HCT116 (cell line): ENCODE measurements around the gene FCHSD2. TPM values are rescaled to one million over a fixed set of nuclear protein-coding genes. Genes with fewer than 3 reads are reported as not detected.

Source experiments
- ATAC-seq: fragments of 200-7000 bp; cut with Tn5 transposase; 2 replicates; pipeline ENCODE4 v1.9.1; 2020; ENCODE audit warnings: mild to moderate bottlenecking, moderate library complexity
- BruUV-seq: library from RNA; stranded (reverse); fragments of 400-500 nt; replicated peaks from 2 replicates; lab custom pipeline; 2021; lab: Mats Ljungman, UMichigan
- CTCF ChIA-PET: fragments of 300-600 bp; sonication (Branson Sonifier 250); formaldehyde crosslinking; loops from one replicate; lab custom pipeline; 2021; ENCODE audit warnings: antibody characterized with exemption; lab: Charles Lee
- POLR2A ChIA-PET: fragments of 300-600, 350-600 bp; sonication (Branson Sonifier 250); formaldehyde crosslinking; loops from one replicate; lab custom pipeline; 2021; ENCODE audit warnings: antibody characterized with exemption; lab: Charles Lee
- RAD21 ChIA-PET, 2 experiments: fragments of 300-600 bp; sonication (Branson Sonifier 250); formaldehyde crosslinking; loops; one replicate each; lab custom pipeline; 2023; ENCODE audit warnings: low total read pairs in 2 of 2; ENCODE audit not compliant: uncharacterized antibody in 2 of 2, unreplicated experiment in 2 of 2, low non-redundant PET in 1 of 2; lab: Charles Lee
- DNase-seq: peaks from one replicate; pipeline ENCODE4 v3.0.0-alpha.2; 2010; ENCODE audit warnings: low read depth, low spot score
- H2AFZ ChIP-seq: fragments of 200-600 bp; shearing (Covaris generic), sonication (generic); 2 replicates; pipeline ENCODE4 v1.6.1; 2017; ENCODE audit warnings: low read depth, mixed run types, mixed read lengths, antibody characterized with exemption, low read length; ENCODE audit not compliant: poor library complexity, severe bottlenecking
- H3K27ac ChIP-seq: 2 replicates; pipeline ENCODE4 v1.5.1; 2012; ENCODE audit warnings: low read depth, low read length
- H3K27me3 ChIP-seq: fragments of 200-600 bp; sonication (generic); 2 replicates; pipeline ENCODE4 v1.6.1; 2016; ENCODE audit warnings: mixed run types, low read length, mixed read lengths; ENCODE audit not compliant: insufficient read depth
- H3K36me3 ChIP-seq, 2 experiments: fragments of 200-500 bp in 1 of 2; fragments of 200-600 bp in 1 of 2; sonication (Bioruptor generic) in 1 of 2; sonication (generic) in 1 of 2; 2 replicates each; pipeline versions ENCODE4 v1.5.1 to v1.6.1; 2014 to 2016; ENCODE audit warnings: low read length in 2 of 2, inconsistent platforms in 1 of 2, mixed read lengths in 1 of 2, mixed run types in 1 of 2; ENCODE audit not compliant: insufficient read depth in 2 of 2, control insufficient read depth in 1 of 2
- H3K4me1 ChIP-seq, 2 experiments: fragments of 200-600 bp in 1 of 2; sonication (generic) in 1 of 2; 2 replicates each; pipeline versions ENCODE4 v1.5.1 to v1.6.1; 2012 to 2017; ENCODE audit warnings: low read length in 2 of 2, inconsistent platforms in 1 of 2, mild to moderate bottlenecking in 1 of 2, mixed read lengths in 1 of 2, mixed run types in 1 of 2, moderate library complexity in 1 of 2; ENCODE audit not compliant: insufficient read depth in 2 of 2, control insufficient read depth in 1 of 2
- H3K4me2 ChIP-seq: fragments of 200-600 bp; sonication (generic); 2 replicates; pipeline ENCODE4 v1.6.1; 2017; ENCODE audit warnings: mixed run types, low read length, mixed read lengths
- H3K4me3 ChIP-seq, 2 experiments: fragments of 200-600 bp in 1 of 2; sonication (generic) in 1 of 2; replicated peaks in 1 of 2; 2 replicates each; pipeline ENCODE4 v1.5.1; 2011 to 2016; ENCODE audit warnings: low read length in 2 of 2, control low read depth in 1 of 2, low read depth in 1 of 2, mild to moderate bottlenecking in 1 of 2, mixed read lengths in 1 of 2, mixed run types in 1 of 2
- H3K79me2 ChIP-seq: fragments of 200-600 bp; sonication (generic); 2 replicates; pipeline ENCODE4 v1.6.1; 2017; ENCODE audit warnings: mild to moderate bottlenecking, mixed run types, low read length, moderate library complexity, mixed read lengths; ENCODE audit not compliant: insufficient read depth
- H3K9ac ChIP-seq: fragments of 200-600 bp; sonication (generic); 2 replicates; pipeline ENCODE4 v1.6.1; 2016; ENCODE audit warnings: low read length, mixed read lengths
- H3K9me2 ChIP-seq: fragments of 200-600 bp; sonication (generic), shearing (Covaris generic); 2 replicates; pipeline ENCODE4 v1.6.1; 2017; ENCODE audit warnings: mixed run types, mild to moderate bottlenecking, moderate library complexity; ENCODE audit not compliant: insufficient read depth
- H3K9me3 ChIP-seq, 2 experiments: fragments of 200-500 bp in 1 of 2; fragments of 200-600 bp in 1 of 2; sonication (Bioruptor generic) in 1 of 2; sonication (generic) in 1 of 2; 2 replicates each; pipeline ENCODE4 v1.6.1; 2014 to 2017; ENCODE audit warnings: low read length in 2 of 2, mixed read lengths in 2 of 2, inconsistent platforms in 1 of 2, low read depth in 1 of 2, mild to moderate bottlenecking in 1 of 2, mixed run types in 1 of 2, moderate library complexity in 1 of 2; ENCODE audit not compliant: control insufficient read depth in 1 of 2, insufficient read depth in 1 of 2
- H4K20me1 ChIP-seq: fragments of 200-600 bp; sonication (generic), shearing (Covaris generic); 2 replicates; pipeline ENCODE4 v1.6.1; 2017; ENCODE audit warnings: mixed run types, mild to moderate bottlenecking, moderate library complexity; ENCODE audit not compliant: insufficient read depth
- CEBPB ChIP-seq: IDR thresholded peaks from 2 replicates; pipeline ENCODE4 v1.6.1; 2012; ENCODE audit warnings: low read depth
- ELF1 ChIP-seq: IDR thresholded peaks from 2 replicates; pipeline ENCODE4 v1.6.1; 2012; ENCODE audit warnings: low read depth, borderline replicate concordance
- EZH2phosphoT487 ChIP-seq: fragments of 200-600 bp; IDR thresholded peaks from 2 replicates; pipeline ENCODE4 v1.6.1; 2018; ENCODE audit warnings: antibody characterized with exemption, borderline replicate concordance
- FOSL1 ChIP-seq: IDR thresholded peaks from 2 replicates; pipeline ENCODE4 v1.6.1; 2012; ENCODE audit warnings: low read depth
- POLR2A ChIP-seq: IDR thresholded peaks from 2 replicates; pipeline ENCODE4 v1.7.0; 2011; ENCODE audit warnings: borderline replicate concordance; ENCODE audit not compliant: insufficient read depth, insufficient read length; ENCODE audit errors: extremely low read depth
- POLR2AphosphoS5 ChIP-seq: IDR thresholded peaks from 2 replicates; pipeline ENCODE4 v1.6.1; 2011; ENCODE audit warnings: mild to moderate bottlenecking, low read depth, low read length, moderate library complexity
- RAD21 ChIP-seq: IDR thresholded peaks from 2 replicates; pipeline ENCODE4 v1.6.1; 2012; ENCODE audit warnings: low read depth, mild to moderate bottlenecking
- SP1 ChIP-seq: IDR thresholded peaks from 2 replicates; pipeline ENCODE4 v1.6.1; 2012; ENCODE audit warnings: low read depth
- TCF7L2 ChIP-seq: IDR thresholded peaks from 2 replicates; pipeline ENCODE4 v1.7.0; 2011; ENCODE audit warnings: borderline replicate concordance, inconsistent platforms; ENCODE audit not compliant: insufficient read depth, insufficient read length; ENCODE audit errors: extremely low read depth
- YY1 ChIP-seq: IDR thresholded peaks from 2 replicates; pipeline ENCODE4 v1.6.1; 2011; ENCODE audit warnings: low read length, low read depth, moderate library complexity, mild to moderate bottlenecking; ENCODE audit not compliant: insufficient replicate concordance; ENCODE audit errors: extremely low read depth
- ZNF274 ChIP-seq: fragments of 200-500 bp; sonication (Bioruptor generic); IDR thresholded peaks from 2 replicates; pipeline ENCODE4 v1.6.1; 2014; ENCODE audit warnings: mild to moderate bottlenecking, low read depth, low read length, inconsistent platforms
- intact Hi-C: fragments of 100-400 bp; cut with micrococcal nuclease; formaldehyde crosslinking; loops from 2 replicates; pipeline ENCODE4 v1.10.0; 2022
- total RNA-seq: library from RNA; stranded (reverse); gene quantifications from one replicate; pipeline ENCODE4 v1.2.1, GENCODE V29; 2021; ENCODE audit not compliant: unreplicated experiment
- TF ChIP-seq, protein P1 (sequence below): IDR thresholded peaks from 2 replicates; pipeline ENCODE4 v1.6.1; 2011; ENCODE audit warnings: mild to moderate bottlenecking, low read length, moderate library complexity; ENCODE audit not compliant: insufficient replicate concordance; ENCODE audit errors: extremely low read depth
- TF ChIP-seq, protein P2 (sequence below): IDR thresholded peaks from 2 replicates; pipeline ENCODE4 v1.6.1; 2012; ENCODE audit warnings: low read depth

Gene FCHSD2
- total RNA-seq, 1 experiment from 2014 or later, result 15.0 TPM

DNA sequence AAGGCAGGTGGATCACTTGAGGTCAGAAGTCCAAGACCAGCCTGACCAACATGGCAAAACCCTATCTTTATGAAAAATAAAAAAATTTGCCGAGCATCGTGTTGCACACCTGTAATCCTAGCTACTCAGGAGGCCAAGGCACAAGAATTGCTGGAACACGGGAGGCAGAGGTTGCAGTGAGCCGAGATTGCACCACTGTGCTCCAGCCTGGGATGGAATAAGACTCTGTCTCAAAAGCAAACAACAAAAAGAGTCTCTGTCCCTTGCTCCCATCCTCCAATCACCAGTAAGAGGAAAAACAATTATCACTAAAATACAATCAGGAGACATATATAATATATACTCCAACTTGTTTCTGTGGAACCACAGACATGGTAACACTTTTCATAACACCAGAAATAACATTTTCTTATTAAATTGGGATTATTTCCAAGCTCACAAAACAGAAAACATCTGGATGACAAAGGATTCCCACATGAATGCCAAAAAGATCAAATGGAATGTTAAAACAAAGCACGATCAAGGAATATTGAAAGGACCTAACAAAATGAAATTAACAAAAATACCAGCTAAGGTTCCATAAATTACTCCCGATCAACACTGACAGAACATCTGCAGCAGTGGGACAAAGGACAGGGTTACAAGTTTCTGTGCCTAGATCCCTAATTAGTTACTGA lies 15.2 kb downstream of the FCHSD2 start:
- H3K4me2 ChIP-seq, result no peak overlapping the region
- BruUV-seq, result no TSS peak
- intact Hi-C loops, result no loop called here
- H3K9me2 ChIP-seq, result no peaks in the 10 kb centered on the region
- TF ChIP-seq ELF1 (no peak), SP1 (no peak), POLR2AphosphoS5 (no peak), POLR2A (no peak), TCF7L2 (no peak), FOSL1 (no peak), EZH2phosphoT487 (no peak), CEBPB (no peak)
- RAD21 ChIA-PET, result no interaction called here
- no peaks in the 10 kb centered on the region for H3K9me3 ChIP-seq
- no peaks in the 10 kb centered on the region for H3K27me3 ChIP-seq
- peaks cover 2% of the 10 kb centered on the region; the same call in 1 of the 2 replicates for H4K20me1 ChIP-seq
- no peak for DNase-seq
- H3K79me2 ChIP-seq, result no peaks in the 10 kb centered on the region
- ATAC-seq, result no peak
- no peak overlapping the region for H3K9ac ChIP-seq
- POLR2A ChIA-PET, result interaction anchor here (1.4 kb wide), 1 partner anchor 14 kb away, joined by 3 read pairs; no protein-coding TSS in a partner anchor
- H3K4me3 ChIP-seq, result no peak overlapping the region
- no peak overlapping the region for H2AFZ ChIP-seq
- CTCF ChIA-PET, result no interaction called here
- H3K36me3 ChIP-seq, result no peaks in the 10 kb centered on the region
- H3K4me1 ChIP-seq, result peaks cover 0 to 1% of the 10 kb centered on the region in 2 experiments; a peak in 2 of 4 replicates
- no peak overlapping the region for H3K27ac ChIP-seq

DNA sequence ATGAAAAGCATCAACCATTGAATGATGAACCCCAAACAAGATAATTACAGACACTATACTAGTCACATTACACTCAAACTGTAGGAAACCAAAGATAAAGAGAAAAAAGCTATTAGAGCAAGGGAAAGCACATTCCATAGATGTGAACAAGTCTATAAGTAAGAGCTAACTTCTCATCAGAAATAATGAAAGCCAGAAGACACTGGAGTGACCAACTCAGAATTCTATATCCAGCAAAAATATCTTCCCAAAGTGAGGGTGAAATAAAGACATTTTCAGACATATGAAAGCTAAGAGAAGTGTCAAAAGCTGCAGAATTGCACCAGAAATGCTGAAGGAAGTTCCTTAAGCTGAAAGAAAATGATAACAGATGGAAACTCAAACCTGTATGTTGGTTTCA lies 17.3 kb downstream of the FCHSD2 start:
- Histone ChIP-seq H3K9me2 (no peaks in the 10 kb centered on the region), H3K4me2 (no peak overlapping the region), H3K79me2 (no peaks in the 10 kb centered on the region), H3K27ac (no peak overlapping the region), H4K20me1 (no peaks in the 10 kb centered on the region), H3K36me3 (no peaks in the 10 kb centered on the region), H2AFZ (no peak overlapping the region), H3K4me3 (no peak overlapping the region), H3K27me3 (no peaks in the 10 kb centered on the region), H3K9ac (no peak overlapping the region), H3K9me3 (no peaks in the 10 kb centered on the region), H3K4me1 (no peaks in the 10 kb centered on the region)
- BruUV-seq, result no TSS peak
- ATAC-seq (no peak), DNase-seq (no peak)
- ChIA-PET POLR2A (no interaction called here), CTCF (interaction anchor here (1.7 kb wide), 1 partner anchor 18 kb away, joined by 6 read pairs; no protein-coding TSS in a partner anchor), RAD21 (no interaction called here)
- intact Hi-C loops, result no loop called here
- no peak for TF ChIP-seq CEBPB
- TF ChIP-seq, protein P1, sequence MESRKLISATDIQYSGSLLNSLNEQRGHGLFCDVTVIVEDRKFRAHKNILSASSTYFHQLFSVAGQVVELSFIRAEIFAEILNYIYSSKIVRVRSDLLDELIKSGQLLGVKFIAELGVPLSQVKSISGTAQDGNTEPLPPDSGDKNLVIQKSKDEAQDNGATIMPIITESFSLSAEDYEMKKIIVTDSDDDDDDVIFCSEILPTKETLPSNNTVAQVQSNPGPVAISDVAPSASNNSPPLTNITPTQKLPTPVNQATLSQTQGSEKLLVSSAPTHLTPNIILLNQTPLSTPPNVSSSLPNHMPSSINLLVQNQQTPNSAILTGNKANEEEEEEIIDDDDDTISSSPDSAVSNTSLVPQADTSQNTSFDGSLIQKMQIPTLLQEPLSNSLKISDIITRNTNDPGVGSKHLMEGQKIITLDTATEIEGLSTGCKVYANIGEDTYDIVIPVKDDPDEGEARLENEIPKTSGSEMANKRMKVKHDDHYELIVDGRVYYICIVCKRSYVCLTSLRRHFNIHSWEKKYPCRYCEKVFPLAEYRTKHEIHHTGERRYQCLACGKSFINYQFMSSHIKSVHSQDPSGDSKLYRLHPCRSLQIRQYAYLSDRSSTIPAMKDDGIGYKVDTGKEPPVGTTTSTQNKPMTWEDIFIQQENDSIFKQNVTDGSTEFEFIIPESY, result no peak
- TF ChIP-seq, protein P2, sequence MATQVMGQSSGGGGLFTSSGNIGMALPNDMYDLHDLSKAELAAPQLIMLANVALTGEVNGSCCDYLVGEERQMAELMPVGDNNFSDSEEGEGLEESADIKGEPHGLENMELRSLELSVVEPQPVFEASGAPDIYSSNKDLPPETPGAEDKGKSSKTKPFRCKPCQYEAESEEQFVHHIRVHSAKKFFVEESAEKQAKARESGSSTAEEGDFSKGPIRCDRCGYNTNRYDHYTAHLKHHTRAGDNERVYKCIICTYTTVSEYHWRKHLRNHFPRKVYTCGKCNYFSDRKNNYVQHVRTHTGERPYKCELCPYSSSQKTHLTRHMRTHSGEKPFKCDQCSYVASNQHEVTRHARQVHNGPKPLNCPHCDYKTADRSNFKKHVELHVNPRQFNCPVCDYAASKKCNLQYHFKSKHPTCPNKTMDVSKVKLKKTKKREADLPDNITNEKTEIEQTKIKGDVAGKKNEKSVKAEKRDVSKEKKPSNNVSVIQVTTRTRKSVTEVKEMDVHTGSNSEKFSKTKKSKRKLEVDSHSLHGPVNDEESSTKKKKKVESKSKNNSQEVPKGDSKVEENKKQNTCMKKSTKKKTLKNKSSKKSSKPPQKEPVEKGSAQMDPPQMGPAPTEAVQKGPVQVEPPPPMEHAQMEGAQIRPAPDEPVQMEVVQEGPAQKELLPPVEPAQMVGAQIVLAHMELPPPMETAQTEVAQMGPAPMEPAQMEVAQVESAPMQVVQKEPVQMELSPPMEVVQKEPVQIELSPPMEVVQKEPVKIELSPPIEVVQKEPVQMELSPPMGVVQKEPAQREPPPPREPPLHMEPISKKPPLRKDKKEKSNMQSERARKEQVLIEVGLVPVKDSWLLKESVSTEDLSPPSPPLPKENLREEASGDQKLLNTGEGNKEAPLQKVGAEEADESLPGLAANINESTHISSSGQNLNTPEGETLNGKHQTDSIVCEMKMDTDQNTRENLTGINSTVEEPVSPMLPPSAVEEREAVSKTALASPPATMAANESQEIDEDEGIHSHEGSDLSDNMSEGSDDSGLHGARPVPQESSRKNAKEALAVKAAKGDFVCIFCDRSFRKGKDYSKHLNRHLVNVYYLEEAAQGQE, result no peak
- no peak for TF ChIP-seq ZNF274
- TF ChIP-seq TCF7L2, result no peak
- TF ChIP-seq YY1, result no peak
- no peak for TF ChIP-seq EZH2phosphoT487
- TF ChIP-seq POLR2A, result no peak
- no peak for TF ChIP-seq RAD21
